Measurements from ENCODE around the gene DLX1.
"Not testable (repeated sequence)": the region's sequence is repeated elsewhere in the genome, so short reads cannot be mapped to it uniquely, and the experiment has no call there.

Gene DLX1

DNA sequence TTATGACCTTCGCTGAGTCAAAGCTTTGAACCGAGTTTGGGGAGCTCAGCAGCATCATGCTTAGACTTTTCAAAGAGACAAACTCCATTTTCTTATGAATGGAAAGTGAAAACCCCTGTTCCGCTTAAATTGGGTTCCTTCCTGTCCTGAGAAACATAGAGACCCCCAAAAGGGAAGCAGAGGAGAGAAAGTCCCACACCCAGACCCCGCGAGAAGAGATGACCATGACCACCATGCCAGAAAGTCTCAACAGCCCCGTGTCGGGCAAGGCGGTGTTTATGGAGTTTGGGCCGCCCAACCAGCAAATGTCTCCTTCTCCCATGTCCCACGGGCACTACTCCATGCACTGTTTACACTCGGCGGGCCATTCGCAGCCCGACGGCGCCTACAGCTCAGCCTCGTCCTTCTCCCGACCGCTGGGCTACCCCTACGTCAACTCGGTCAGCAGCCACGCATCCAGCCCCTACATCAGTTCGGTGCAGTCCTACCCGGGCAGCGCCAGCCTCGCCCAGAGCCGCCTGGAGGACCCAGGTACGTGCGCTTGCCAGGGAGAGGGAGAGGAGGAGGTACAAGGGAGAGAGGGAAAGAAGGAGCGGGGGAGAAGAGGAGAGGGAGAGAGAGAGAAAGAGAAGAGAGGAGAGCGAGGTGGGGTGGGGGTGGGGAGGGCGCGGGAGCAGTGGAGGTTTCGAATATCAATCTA lies at the start of gene DLX1:
TSS of gene DLX1 (plus strand) at position 48 of the 700 bp plus-strand sequence. CDS start at position 219, 171 bp downstream.
- FAIRE-seq: no peak

GRCh38 chr2:172038121-172038520 lies 47.2 kb upstream of the DLX1 start:
- FAIRE-seq: no peak

DNA sequence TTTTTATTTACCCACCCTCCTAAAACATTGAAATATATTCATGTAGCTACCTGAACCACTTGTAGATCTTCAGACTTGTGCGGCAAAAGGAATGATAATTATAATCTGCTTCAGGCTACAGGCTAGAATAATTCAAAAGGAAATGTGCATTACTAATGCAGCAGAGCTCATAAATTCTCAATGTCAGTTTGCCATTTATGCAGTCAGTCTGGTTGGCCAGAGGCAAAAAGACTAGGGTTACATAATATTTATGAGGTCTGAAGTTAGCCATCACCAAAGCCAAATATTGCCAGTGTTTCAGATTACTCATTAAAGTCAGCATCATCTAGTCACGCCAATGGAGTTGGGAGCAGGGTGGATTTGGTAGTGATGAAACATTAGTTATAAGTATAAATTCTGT lies 46.7 kb upstream of the DLX1 start:
- no peak for FAIRE-seq

- peak; percentile 86 for FAIRE-seq
Measured at GRCh38 chr2:172039011-172039704, 46.1 kb upstream of the DLX1 start.

DNA sequence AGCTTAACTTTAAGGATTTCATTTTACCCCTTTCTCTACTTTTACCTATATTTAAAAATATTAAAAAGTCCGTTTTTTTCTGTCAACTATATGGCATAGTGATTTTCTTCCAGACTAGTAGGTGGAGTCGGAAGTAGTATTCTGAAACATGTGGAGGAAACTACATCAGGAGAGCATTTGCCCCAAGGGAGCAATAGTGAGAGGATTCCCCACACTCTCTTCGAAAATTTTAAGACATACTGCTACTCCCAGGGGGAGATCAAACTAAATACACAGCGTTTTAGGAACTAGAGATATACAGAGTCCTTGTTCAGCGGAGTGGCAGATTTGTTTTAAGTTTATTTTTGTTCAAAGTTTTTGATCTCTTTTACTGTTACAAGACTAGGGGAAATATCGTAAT lies 45.0 kb upstream of the DLX1 start:
- peak; percentile 40 for FAIRE-seq

DNA sequence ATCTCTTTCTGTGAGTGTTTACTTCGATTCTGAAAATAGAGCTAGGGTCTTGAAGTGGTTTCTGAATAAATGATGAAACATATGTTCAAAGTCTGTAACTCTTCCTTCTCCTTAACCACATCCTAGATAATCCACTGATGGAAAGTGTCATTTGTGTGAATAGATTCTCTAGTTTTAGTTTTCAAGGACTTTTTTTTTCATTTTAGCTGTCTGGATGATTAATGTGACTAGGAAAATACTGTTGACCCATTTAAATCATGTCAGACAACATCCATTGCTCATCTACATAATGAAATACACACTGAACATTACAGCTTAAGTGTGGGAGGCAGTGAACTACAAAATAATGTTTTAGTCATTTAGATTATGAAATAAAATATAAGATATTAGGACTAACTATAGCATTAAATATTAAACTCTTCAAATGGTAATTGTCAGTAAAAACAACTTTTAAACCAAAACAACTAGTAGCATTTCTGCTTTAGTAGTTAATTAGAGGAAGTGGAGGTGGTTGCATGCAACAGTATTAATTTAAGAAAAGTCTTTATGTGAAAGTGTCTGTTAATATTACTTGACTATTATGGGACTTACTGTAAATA lies 39.1 kb upstream of the DLX1 start:
- no peak for FAIRE-seq

GRCh38 chr2:172046866-172047565 lies 38.3 kb upstream of the DLX1 start:
- no peak for FAIRE-seq

DNA sequence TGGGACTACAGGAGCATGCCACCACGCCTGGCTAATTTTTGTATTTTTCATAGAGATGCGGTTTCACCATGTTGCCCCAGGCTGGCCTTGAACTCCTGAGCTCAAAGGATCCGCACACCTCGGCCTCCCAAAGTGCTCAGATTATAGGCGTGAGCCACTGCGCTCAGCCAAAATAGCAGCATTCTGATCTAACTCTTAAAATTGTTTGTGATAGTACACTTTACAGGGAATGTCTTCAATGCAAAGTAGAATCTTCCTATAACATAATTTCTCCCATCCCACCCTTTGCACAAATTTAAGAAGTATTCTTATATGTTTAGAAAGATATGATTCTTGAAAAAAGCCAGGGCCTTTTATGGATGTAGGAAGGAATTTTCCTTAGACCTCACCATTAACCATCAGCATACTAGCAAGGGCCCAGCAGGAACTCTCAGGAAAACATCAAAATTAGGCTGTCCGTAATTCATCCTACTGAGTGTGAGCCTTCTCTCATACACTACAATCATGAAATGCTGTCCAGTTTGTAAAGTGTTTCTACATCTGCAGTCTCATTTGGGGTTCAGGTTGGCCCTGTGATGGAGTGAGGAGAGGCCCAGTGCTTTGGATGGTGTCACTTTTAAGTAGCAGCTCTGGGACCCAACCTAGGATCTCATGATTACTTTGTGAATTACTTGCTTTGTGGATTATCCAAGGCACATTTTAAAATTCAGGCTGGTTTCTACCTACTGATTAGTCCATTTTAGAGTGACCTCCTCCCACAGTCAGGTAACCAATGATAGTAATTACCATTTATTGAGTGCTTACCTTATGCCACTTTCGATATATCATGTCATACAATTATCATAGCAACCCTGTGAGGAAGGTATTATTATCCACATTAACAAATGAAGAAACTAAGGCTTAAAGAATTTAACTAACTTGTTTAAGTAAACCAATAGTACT lies 37.5 kb upstream of the DLX1 start:
- FAIRE-seq: peak; percentile 97

- no peak for FAIRE-seq
Measured at GRCh38 chr2:172048508-172049503, 36.5 kb upstream of the DLX1 start.

DNA sequence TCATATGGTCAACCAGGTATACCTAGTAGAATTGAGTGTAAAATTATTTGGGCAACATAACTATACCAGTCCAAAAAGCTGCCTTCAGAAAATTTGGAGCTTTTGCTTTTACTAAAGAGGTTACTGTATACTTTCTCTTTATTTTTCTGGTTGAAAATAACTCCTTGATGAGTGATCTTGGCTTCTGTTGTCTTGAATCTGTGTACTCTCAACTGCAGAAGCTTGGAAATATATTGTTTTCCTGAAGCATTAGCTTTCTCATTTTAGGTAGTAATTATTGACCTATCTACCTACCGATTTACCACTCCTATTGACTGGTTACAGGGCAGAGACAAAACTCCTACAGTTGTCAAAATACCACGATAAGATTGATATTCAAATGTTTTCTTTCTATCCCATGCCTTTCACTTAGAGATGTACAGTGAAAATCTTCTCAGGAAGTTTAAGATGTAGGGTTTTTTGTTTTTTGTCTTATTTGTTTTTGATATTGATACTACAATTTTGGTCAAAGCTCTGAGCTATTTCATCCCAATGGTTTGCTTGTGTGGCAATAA lies 35.7 kb upstream of the DLX1 start:
- FAIRE-seq: no peak

GRCh38 chr2:172050479-172051125 lies 34.7 kb upstream of the DLX1 start:
- peak; percentile 15 for FAIRE-seq

- peak; percentile 91 for FAIRE-seq
Measured at GRCh38 chr2:172052000-172052983, 33.0 kb upstream of the DLX1 start.

DNA sequence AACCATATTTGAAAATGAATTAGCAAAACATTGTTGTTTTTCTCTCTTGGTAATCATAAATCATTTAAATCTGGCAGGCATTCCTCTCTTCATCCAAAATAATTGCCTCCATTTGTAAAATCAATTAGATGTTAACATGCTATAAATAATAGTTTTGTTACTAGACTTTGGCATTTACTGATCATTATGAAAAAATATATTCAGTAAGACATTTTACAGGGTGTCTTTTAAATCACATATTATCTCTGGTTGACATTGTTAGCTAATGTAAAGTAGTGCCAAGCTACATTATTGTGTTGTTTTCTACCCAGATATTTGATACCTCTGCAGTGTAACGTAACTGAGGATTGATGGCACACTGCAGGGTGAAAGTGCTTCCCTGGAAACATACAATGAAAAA lies 31.8 kb upstream of the DLX1 start:
- no peak for FAIRE-seq

DNA sequence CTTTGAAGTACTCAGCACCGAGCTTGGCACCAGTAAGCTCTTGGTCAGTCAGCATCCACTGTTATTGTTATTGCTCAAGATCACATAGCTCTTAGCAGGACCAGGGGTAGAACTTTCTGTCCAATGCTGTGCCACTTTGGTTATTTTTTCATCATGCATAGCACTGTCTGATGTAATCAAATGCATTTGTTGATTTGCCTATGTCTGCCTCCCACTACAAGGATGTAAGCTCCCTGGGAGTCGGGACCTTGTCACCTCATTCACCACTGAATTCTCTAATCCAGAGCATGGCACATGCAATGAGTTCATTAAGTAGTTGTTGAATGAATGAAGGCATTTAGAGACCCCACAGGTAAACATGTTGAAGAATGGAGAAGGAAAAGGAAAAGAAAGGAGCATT lies 29.0 kb upstream of the DLX1 start:
- FAIRE-seq: no peak

DNA sequence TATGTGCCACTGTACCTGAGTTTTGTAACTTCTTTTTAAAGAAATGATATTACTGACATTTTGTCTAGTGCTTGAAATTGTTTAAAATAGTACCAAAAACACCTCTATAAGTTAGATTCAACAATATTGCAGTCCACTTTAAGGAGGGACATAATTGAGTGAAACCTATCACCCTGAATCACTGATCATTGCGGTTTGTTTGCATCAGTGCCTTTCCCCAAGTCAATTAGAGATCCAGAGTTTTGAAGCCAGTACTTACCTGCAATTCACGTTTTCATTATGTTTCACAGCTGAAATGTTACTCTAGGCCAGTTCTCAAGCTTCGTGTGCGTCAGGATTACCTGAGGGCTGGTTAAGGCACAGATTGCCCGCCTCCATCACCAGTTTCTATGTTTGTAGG lies 26.6 kb upstream of the DLX1 start:
- FAIRE-seq: no peak

DNA sequence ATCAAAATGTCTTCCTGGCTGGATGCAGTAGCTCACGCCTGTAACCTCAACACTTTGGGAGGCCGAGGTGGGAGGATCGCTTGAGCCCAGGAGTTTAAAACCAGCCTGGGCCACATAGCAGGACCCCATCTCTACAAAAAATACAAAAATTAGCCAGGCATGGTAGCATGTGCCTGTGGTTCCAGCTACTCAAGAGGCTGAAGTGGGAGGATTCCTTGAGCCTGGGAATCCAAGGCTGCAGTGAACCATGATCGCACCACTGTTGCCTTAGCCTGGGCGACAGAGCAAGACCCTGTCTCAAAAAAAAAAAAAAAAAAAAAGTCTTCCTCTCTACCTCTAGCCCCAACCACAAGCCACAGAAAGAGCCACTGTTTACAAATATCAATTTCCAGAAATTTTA lies 25.2 kb upstream of the DLX1 start:
- FAIRE-seq: not testable (repeated sequence)

DNA sequence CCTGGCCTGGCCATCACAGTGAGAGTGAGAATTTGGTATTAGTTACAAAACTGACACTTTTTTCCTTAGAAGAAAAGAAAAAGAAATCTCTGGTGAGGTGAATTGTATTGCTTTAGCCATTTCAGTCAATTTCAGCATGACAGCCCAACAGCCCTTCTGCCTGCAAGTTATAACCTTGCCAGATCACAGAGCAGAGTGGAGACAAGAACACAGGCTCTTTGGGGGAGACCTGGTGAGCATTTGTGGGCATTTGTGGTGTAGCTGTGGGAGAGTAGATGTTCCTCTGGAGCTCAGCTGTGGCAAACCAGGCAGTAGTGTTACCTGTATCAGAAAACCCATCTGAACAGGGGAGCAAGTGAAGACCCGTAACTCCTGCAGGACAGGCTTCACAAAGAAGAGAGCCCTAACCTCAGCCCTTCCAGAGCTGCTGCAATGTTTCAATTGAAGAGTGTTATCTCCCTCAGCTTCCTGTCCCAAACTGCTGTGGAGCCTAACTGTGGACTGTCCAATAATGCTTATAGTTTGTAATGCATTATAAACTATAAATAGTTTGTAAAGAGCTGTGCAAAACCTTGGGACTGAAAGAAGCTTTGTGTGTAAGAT lies 22.8 kb upstream of the DLX1 start:
- no peak for FAIRE-seq

DNA sequence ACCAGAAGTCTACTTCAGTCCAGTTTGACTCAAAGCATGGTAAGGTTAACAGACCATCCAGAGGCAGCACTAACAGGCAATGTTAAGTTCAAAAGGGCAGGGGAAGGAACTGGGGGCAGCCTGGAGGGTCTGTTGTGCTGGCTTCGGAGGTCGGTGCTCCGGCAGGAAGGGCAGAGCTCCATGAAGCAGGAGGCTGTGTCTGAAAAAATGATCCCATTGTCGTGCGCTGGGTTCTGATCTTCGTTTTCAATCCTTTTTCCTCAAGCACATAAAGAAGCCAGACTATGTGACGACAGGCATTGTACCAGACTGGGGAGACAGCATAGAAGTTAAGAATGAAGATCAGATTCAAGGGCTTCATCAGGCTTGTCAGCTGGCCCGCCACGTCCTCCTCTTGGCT lies 21.9 kb upstream of the DLX1 start:
- FAIRE-seq: no peak

DNA sequence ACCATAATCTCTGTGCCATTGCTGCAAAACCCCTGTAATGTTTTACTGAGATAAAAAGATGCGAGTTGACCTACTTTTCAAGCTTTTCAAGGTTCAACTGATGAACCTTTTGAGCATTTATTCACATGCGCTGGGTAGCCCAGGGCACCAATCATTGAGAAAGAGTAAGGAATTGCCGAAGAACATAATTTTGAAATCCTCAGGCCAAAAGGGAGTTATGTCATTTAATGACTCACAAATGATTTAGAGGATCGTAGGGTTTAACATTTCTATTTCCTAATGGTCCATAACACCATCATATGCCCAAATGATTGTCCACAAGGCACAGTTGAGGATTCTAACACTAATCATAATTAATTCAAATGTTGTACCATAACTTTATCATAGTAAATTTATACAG lies 20.2 kb upstream of the DLX1 start:
- no peak for FAIRE-seq

Measured in G401.6 (cell line).